Liver (tissue), 3 donors: ENCODE results near the gene TMEM145.

Experiments used
- FOXA1 ChIP-seq: IDR thresholded peaks from 2 replicates; pipeline ENCODE4 v1.6.1; 2016; ENCODE audit warnings: antibody characterized with exemption
- FOXA2 ChIP-seq: IDR thresholded peaks from 2 replicates; pipeline ENCODE4 v1.6.1; 2016; ENCODE audit warnings: antibody characterized with exemption
- GABPA ChIP-seq, 2 donors: IDR thresholded peaks in 1 of 2; conservative IDR thresholded peaks in 1 of 2; 2 replicates each; pipeline ENCODE4 v1.6.1; 2016; ENCODE audit warnings: antibody characterized with exemption in 2 of 2, mild to moderate bottlenecking in 1 of 2, moderate library complexity in 1 of 2
- HNF4A ChIP-seq, 2 donors: conservative IDR thresholded peaks; 2 replicates each; pipeline ENCODE4 v1.6.1; 2016; ENCODE audit warnings: antibody characterized with exemption in 2 of 2, mild to moderate bottlenecking in 2 of 2
- JUND ChIP-seq, 2 donors: IDR thresholded peaks; 2 replicates each; pipeline ENCODE4 v1.6.1; 2016; ENCODE audit warnings: antibody characterized with exemption in 2 of 2
- MAX ChIP-seq: IDR thresholded peaks from 2 replicates; pipeline ENCODE4 v1.6.1; 2016; ENCODE audit warnings: antibody characterized with exemption
- NR2F2 ChIP-seq: IDR thresholded peaks from 2 replicates; pipeline ENCODE4 v1.6.1; 2016; ENCODE audit warnings: antibody characterized with exemption
- REST ChIP-seq: IDR thresholded peaks from 2 replicates; pipeline ENCODE4 v1.6.1; 2016; ENCODE audit warnings: antibody characterized with exemption, mild to moderate bottlenecking
- SP1 ChIP-seq: IDR thresholded peaks from 2 replicates; pipeline ENCODE4 v1.6.1; 2018; ENCODE audit warnings: antibody characterized with exemption, mild to moderate bottlenecking
- TAF1 ChIP-seq: conservative IDR thresholded peaks from 2 replicates; pipeline ENCODE4 v1.6.1; 2016; ENCODE audit warnings: antibody characterized with exemption, mild to moderate bottlenecking
- YY1 ChIP-seq: IDR thresholded peaks from 2 replicates; pipeline ENCODE4 v1.6.1; 2016; ENCODE audit warnings: antibody characterized with exemption, mild to moderate bottlenecking
- TF ChIP-seq, protein P1 (sequence below): fragments of 150-350 bp; IDR thresholded peaks from 2 replicates; pipeline ENCODE4 v1.5.1; 2017; ENCODE audit warnings: improper control_type of control experiment, low read depth, low read length; ENCODE audit not compliant: missing input control
- TF ChIP-seq, protein P2 (sequence below): IDR thresholded peaks from 2 replicates; pipeline ENCODE4 v1.6.1; 2016; ENCODE audit warnings: antibody characterized with exemption
- donor health status: healthy.
- donor health status: healthy.

GRCh38 chr19:42312370-42312769, 739 bp upstream of the TMEM145 start:
- TF ChIP-seq, protein P1, sequence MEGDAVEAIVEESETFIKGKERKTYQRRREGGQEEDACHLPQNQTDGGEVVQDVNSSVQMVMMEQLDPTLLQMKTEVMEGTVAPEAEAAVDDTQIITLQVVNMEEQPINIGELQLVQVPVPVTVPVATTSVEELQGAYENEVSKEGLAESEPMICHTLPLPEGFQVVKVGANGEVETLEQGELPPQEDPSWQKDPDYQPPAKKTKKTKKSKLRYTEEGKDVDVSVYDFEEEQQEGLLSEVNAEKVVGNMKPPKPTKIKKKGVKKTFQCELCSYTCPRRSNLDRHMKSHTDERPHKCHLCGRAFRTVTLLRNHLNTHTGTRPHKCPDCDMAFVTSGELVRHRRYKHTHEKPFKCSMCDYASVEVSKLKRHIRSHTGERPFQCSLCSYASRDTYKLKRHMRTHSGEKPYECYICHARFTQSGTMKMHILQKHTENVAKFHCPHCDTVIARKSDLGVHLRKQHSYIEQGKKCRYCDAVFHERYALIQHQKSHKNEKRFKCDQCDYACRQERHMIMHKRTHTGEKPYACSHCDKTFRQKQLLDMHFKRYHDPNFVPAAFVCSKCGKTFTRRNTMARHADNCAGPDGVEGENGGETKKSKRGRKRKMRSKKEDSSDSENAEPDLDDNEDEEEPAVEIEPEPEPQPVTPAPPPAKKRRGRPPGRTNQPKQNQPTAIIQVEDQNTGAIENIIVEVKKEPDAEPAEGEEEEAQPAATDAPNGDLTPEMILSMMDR, result no peak
- TF ChIP-seq SP1 (no peak), REST (no peak), TAF1 (no peak), FOXA1 (no peak), GABPA (IDR thresholded peaks at IDR 0.05 in 1 of 2, conservative IDR thresholded peaks at IDR 0.05 in 1 of 2) (no peak), HNF4A (conservative IDR thresholded peaks at IDR 0.05) (no peak), NR2F2 (no peak), MAX (no peak), FOXA2 (no peak), YY1 (no peak), JUND (IDR thresholded peaks at IDR 0.05) (no peak)
- TF ChIP-seq, protein P2, sequence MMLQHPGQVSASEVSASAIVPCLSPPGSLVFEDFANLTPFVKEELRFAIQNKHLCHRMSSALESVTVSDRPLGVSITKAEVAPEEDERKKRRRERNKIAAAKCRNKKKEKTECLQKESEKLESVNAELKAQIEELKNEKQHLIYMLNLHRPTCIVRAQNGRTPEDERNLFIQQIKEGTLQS, result no peak
